HG02870 (cell line): Measurements from ENCODE around the gene CALM3.
"Not testable (repeated sequence)": the region's sequence is repeated elsewhere in the genome, so short reads cannot be mapped to it uniquely, and the experiment has no call there.

Source experiments
- ATAC-seq: cut with Tn5 transposase; IDR thresholded peaks from one replicate; pipeline ENCODE4 v1.9.1; 2021; ENCODE audit warnings: mild to moderate bottlenecking, moderate library complexity; ENCODE audit not compliant: unreplicated experiment

CALM3 gene

DNA sequence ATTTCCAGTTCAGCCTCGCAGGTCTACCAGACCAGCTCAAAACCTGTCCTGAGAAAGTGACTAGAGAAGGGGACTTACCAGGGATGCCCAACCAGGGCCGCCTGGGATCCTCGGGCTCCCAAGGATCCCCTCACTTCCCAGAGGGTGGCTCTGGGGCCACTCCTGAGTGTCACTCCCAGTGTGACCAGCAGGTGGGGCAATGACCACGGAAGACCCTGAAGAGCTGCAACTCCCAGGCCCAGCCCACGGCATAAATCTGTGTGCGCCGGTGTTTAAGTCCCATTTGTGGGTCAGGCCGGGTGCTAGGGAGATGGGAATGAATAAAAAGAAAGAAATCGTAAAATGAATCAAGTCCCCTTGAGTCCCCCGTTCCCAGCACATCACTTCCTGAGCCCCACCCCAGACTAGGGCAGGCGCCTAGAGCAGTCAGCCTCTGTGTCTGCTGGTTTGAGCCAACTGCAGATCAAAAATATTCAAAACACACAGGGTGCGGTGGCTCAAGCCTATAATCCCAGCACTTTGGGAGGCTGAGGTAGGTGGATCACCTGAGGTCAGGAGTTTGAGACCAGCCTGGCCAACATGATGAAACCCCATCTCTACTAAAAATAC is 13.1 kb downstream of the CALM3 start:
- no peak for ATAC-seq

GRCh38 chr19:46615966-46616365 is 14.8 kb downstream of the CALM3 start:
- ATAC-seq = no peak

GRCh38 chr19:46616631-46617322 is 15.6 kb downstream of the CALM3 start:
- no peak for ATAC-seq

- ATAC-seq = no peak
These were observed 16.5 kb downstream of the CALM3 start for GRCh38 chr19:46617601-46618000.

- no peak for ATAC-seq
These were observed 17.6 kb downstream of the CALM3 start for GRCh38 chr19:46618670-46619231.

DNA sequence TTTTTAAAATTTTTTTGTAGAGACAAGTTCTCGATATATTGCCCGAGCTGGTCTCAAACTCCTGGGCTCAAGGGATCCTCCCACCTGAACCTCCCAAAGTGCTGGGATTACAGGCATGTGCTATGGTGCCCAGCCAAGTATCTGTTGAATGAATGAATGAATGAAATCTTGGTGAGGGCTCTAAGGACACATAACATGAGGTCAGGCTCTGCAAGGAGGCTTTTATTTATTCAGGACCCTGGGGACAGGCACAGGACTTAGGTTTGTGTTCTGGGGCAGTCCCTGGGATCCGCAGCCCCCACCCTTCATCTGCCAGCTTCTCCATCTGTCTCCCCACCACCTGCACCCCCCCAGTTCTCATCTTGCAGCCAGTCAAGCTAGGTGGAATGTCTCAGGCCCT is 19.1 kb downstream of the CALM3 start:
- no peak for ATAC-seq

GRCh38 chr19:46620716-46621115 is 19.6 kb downstream of the CALM3 start:
- no peak for ATAC-seq

GRCh38 chr19:46621191-46622117 is 20.3 kb downstream of the CALM3 start:
- ATAC-seq = no peak

- ATAC-seq = no peak
These were observed 21.0 kb downstream of the CALM3 start for GRCh38 chr19:46622118-46622446.

GRCh38 chr19:46623915-46624502 is 22.9 kb downstream of the CALM3 start:
- no peak for ATAC-seq

DNA sequence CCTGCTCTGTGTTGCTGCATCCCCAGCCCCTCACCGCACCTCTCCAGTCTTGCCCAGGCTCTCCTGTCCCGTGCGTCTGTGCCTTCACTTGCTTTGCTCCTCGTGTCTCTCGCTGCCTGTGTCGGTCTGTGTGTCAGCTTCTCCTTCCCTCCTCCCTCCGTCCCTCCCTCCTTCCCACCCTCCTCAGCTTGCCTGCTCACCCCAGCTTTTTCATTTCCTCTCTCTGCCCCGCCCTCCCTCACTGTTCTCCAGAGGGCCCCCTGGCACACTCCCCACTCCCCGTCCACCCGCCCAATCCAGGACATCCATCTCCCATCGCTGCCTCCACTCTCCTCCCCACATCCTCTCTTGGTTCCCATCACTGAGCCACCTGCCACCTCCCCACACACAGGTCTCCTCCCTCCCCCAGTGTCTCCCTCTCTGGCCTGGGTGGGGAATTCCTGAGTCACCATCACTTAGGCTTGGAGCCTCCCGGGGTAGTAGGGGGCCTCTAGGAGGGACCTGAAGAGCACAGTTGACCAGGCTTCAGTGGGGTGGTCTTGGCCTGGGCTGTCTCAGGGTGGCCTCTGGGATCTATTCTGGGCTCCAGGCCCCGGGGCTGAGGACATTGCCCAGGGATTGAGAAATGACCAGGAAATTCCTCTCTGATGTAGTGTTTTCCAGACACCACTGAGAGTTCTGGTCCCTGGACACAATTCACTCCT is 24.0 kb downstream of the CALM3 start, which contains the start of gene PTGIR:
Gene PTGIR, minus strand, starts transcription at position 132 of the 704 bp plus-strand sequence. CDS start 864 bp downstream, outside the sequence.
- ATAC-seq = no peak

GRCh38 chr19:46625731-46626130 is 24.6 kb downstream of the CALM3 start:
- ATAC-seq = no peak

GRCh38 chr19:46626446-46626845 is 25.3 kb downstream of the CALM3 start:
- no peak for ATAC-seq

DNA sequence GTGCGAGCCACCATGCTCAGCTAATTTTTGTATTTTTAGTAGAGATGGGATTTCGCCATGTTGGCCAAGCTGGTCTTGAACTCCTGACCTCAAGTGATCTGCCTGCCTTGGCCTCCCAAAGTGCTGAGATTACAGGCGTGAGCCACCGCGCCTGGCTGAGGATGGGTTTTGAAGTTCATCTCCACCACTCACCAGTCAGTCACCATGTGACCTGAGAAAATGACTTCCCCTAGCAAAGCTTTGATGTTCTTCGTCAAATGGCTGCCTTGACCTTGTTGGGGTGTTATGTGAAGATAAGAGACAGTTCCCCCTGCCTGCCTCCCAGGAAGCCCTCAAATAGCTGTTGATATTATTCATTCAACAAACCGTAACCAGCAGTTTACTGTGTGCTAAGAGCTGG is 27.8 kb downstream of the CALM3 start:
- not testable (repeated sequence) for ATAC-seq

DNA sequence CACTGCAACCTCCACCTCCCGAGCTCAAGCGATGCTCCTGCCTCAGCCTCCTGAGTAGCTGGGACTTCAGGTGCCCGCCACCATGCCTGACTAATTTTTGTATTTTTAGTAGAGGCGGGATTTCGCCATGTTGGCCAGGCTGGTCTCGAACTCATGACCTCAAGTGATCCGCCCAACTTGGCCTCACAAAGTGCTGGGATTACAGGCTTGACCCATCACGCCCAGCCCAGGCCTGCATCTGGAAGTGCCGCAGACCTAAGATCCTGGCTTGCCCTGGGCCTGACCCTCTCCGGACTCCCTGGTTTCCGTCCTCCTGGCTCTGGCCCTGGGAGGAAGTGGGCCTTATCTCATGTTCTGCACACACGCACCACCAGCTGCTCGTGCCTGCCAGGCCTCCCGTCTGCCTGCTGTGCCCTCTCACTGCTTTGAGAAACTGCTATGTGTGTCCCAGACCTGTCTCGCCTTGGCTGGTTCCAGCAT is 28.5 kb downstream of the CALM3 start:
- ATAC-seq = no peak

- ATAC-seq = no peak
These were observed 29.6 kb downstream of the CALM3 start for GRCh38 chr19:46630586-46631205.

DNA sequence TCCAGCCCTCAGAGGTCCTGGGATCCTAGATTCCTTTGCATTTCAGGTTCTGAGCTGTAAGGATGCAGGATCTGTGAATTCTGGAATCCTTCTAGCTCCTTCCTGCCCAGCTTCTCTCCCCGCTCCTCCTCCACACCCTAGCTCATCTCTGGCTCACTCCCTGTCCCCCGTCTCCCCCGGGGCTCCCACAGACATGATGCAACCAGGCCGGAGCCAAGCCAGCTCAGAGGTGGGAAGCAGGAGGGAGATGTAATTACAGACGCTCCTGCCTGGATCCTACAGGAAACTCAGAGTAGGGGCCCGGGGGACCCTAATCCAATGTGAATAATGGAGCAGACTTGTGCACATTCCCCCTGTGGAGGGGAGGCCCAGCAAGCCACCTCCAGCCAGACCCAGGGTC is 30.4 kb downstream of the CALM3 start:
- no peak for ATAC-seq

DNA sequence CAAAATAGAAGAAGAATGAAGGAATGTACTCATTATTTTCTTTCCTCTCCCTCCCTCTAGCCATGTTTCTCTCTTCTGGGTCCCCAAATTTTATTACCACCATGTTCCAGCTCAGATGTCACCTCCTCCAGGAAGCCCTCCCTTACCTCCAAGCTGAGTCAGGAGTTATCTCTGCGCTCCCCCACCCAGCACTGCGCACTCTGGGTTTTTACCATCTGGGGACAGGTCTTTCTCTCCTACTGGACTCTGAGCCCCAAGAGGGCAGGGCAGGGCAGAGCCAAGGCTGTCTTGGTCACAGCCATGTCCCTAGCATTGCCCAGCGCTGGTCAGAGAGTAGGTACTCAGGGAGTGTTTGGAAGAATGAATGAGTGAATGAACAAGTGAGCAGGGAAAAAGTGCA is 32.0 kb downstream of the CALM3 start:
- no peak for ATAC-seq

- ATAC-seq = no peak
These were observed 33.0 kb downstream of the CALM3 start for GRCh38 chr19:46634045-46634655.
